Measurements from ENCODE around the gene ERF.

ERF gene

DNA sequence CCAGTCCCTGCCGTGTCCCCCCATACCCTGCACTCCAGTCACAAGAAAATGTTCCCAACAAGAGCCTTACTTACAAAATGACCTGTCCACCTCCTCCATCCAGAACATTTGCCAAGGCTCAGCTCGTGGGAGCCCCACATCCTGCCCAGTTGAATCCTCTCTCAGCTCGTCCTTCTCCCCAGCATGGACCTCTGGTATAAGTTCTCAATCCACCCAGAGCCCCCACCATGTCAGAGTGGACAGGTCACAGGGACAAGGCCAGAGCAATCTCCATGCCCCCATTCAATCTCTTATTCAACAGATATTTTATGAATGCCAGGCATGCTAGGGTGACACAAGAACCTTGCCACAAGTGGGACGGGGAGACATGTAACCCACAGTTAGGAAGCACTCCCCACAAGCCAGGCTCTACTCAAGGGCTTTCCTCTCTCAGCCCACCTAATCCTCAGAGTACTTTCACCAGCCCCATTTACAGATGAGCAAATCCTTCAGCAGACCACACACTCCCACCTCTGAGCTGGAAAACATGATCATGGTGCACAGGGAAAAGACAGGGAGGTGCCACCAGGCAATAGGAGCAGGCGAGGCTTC lies 52.5 kb downstream of the ERF start:
- H3K9me3 ChIP-seq (ENCODE audit: control insufficient read depth, low read length) = no peaks in the 10 kb centered on the region
- WGBS, 2 experiments (ENCODE audit: insufficient coverage in 2 of 2) = 87 to 94% methylated on average over 4 to 5 of the region's 5 CpGs
- no peak overlapping the region for H3K4me3 ChIP-seq (ENCODE audit: extremely low read depth, insufficient read depth, low read length, poor library complexity, severe bottlenecking)
- H3K36me3 ChIP-seq (ENCODE audit: control insufficient read depth, insufficient read depth, low read length) = peaks cover 81% of the 10 kb centered on the region
- H3K4me1 ChIP-seq (ENCODE audit: control insufficient read depth, insufficient read depth, low read length, poor library complexity, severe bottlenecking) = no peaks in the 10 kb centered on the region
- no peak overlapping the region for H3K27ac ChIP-seq (ENCODE audit: low read depth, low read length, severe bottlenecking)

- no peaks in the 10 kb centered on the region for H3K4me1 ChIP-seq (ENCODE audit: control insufficient read depth, insufficient read depth, low read length, poor library complexity, severe bottlenecking)
- H3K27ac ChIP-seq (ENCODE audit: low read depth, low read length, severe bottlenecking) = no peak overlapping the region
- no peak overlapping the region for H3K4me3 ChIP-seq (ENCODE audit: extremely low read depth, insufficient read depth, low read length, poor library complexity, severe bottlenecking)
- no peaks in the 10 kb centered on the region for H3K9me3 ChIP-seq (ENCODE audit: control insufficient read depth, low read length)
- peaks cover 79% of the 10 kb centered on the region for H3K36me3 ChIP-seq (ENCODE audit: control insufficient read depth, insufficient read depth, low read length)
- WGBS, 2 experiments (ENCODE audit: insufficient coverage in 2 of 2) = 85 to 95% methylated on average over 5 to 6 of the region's 6 CpGs
These were observed 53.2 kb downstream of the ERF start for GRCh38 chr19:42201489-42202289.

DNA sequence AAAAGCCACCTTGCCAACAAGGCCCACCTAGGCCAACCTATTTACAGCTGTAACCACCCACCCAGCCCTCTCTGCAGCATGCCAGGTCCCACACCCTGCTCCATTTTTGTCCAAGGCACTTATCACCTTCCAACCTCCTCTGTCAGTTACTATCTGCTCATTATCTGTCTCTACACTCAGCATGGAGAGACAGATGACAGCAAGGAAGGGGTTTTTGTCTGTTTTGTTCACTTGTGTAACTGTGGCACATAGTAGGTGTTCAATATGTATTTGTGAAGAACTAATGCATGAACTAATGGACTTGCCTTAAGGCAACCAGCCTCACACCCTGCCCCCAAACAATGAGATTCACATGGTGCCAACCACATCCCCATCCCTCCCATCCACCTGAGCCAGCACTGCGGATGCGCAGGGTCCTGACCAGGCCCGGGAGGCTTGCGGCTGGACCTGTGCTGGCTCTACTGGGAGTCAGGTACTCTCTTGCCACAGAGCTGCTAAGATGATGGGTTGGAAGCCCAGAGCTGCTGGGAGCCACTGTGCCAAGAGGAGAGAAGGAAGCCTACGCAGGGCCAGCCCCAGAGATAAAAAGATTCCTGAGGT lies 54.7 kb downstream of the ERF start:
- Histone ChIP-seq H3K4me3 (ENCODE audit: extremely low read depth, insufficient read depth, low read length, poor library complexity, severe bottlenecking) (no peak overlapping the region), H3K36me3 (ENCODE audit: control insufficient read depth, insufficient read depth, low read length) (peaks cover 66% of the 10 kb centered on the region), H3K4me1 (ENCODE audit: control insufficient read depth, insufficient read depth, low read length, poor library complexity, severe bottlenecking) (no peaks in the 10 kb centered on the region), H3K27ac (ENCODE audit: low read depth, low read length, severe bottlenecking) (no peak overlapping the region), H3K9me3 (ENCODE audit: control insufficient read depth, low read length) (no peaks in the 10 kb centered on the region)
- 75 to 88% methylated on average over 4 to 5 of the region's 5 CpGs for WGBS, 2 experiments (ENCODE audit: insufficient coverage in 2 of 2)

DNA sequence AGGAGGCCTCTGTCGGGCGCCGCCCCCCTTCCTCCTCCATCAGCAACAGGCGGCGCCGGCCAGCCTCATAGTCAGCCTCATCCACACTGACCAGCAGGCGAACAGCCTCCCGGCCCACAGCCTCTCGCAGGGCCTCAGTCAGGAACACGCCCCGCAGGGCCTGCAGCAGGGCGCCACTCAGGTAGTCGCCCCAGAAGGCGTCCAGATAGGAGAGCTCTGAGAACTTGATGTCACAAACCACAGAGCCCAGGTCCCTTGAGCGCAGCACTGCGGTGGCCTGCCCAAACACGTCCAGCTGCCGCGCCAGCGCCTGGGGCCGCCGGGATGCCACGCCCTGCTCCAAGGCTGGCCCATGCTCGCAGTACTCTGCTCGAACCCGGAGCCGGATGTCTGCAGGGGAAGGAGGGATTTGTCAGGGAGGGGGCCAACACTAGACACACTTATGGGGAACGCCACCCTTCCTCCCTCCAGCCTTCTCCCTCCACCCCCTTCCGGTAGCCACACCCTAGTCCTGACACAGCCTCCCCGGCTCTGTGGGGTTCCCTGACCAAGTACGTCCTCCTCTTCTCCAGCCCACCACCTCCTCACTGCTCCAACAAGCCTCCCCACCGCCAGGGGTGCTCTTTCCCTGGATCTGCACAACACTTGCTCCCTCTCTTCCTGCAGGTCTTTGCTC lies 55.4 kb downstream of the ERF start:
- WGBS, 2 experiments (ENCODE audit: insufficient coverage in 2 of 2) = 90 to 94% methylated on average over 14 to 31 of the region's 32 CpGs
- Histone ChIP-seq H3K4me3 (ENCODE audit: extremely low read depth, insufficient read depth, low read length, poor library complexity, severe bottlenecking) (no peak overlapping the region), H3K9me3 (ENCODE audit: control insufficient read depth, low read length) (no peaks in the 10 kb centered on the region), H3K4me1 (ENCODE audit: control insufficient read depth, insufficient read depth, low read length, poor library complexity, severe bottlenecking) (no peaks in the 10 kb centered on the region), H3K36me3 (ENCODE audit: control insufficient read depth, insufficient read depth, low read length) (peaks cover 60% of the 10 kb centered on the region), H3K27ac (ENCODE audit: low read depth, low read length, severe bottlenecking) (no peak overlapping the region)

- Histone ChIP-seq H3K36me3 (ENCODE audit: control insufficient read depth, insufficient read depth, low read length) (peaks cover 54% of the 10 kb centered on the region), H3K9me3 (ENCODE audit: control insufficient read depth, low read length) (no peaks in the 10 kb centered on the region), H3K27ac (ENCODE audit: low read depth, low read length, severe bottlenecking) (no peak overlapping the region), H3K4me1 (ENCODE audit: control insufficient read depth, insufficient read depth, low read length, poor library complexity, severe bottlenecking) (no peaks in the 10 kb centered on the region), H3K4me3 (ENCODE audit: extremely low read depth, insufficient read depth, low read length, poor library complexity, severe bottlenecking) (no peak overlapping the region)
- 85 to 86% methylated on average over 5 of the region's 7 CpGs for WGBS, 2 experiments (ENCODE audit: insufficient coverage in 2 of 2)
These were observed 56.1 kb downstream of the ERF start for GRCh38 chr19:42198676-42199439.
